Measurements from ENCODE around the gene CLCN5.
A peak's percentile ranks its signal among the peaks of the same experiment; 100 is the strongest.

Gene CLCN5

DNA sequence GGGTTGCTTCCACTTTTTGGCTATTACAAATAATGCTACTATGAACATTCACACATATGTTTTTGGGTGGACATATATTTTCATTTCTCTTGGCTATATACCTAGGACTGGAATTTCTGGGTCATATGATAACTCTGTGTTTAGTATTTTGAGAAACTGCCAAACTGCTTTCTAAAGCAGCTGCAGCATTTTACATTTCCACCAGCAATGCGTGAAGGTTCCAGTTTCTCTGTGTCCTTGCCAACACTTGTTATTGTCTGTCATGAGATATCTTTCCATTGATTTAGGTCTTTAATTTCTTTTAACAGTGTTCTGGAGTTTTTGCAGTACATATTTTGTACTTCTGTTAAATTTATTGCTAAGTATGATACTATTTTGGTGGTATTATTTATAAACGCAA is 48.3 kb downstream of the CLCN5 start:
- TF ChIP-seq CTCF (IDR thresholded peaks at IDR 0.05; ENCODE audit: low read depth, low read length): no peak
- Histone ChIP-seq H3K9me3 (no peaks in the 10 kb centered on the region), H3K4me1 (0 out of 2 replicates have a peak, but pooled peaks cover under 1% of the 10 kb centered on the region), H3K27me3 (no peaks in the 10 kb centered on the region), H3K36me3 (no peaks in the 10 kb centered on the region), H3K4me3 (ENCODE audit: low read depth, low read length) (no peak overlapping the region)
- no peak for DNase-seq

GRCh38 chrX:49972328-49972860 is 50.0 kb downstream of the CLCN5 start:
- Histone ChIP-seq H3K27me3 (no peaks in the 10 kb centered on the region), H3K9me3 (no peaks in the 10 kb centered on the region), H3K4me1 (peaks cover 4% of the 10 kb centered on the region; the same call in 1 of the 2 replicates), H3K4me3 (ENCODE audit: low read depth, low read length) (no peak overlapping the region), H3K36me3 (no peaks in the 10 kb centered on the region)
- TF ChIP-seq CTCF (IDR thresholded peaks at IDR 0.05; ENCODE audit: low read depth, low read length): no peak
- no peak for DNase-seq

DNA sequence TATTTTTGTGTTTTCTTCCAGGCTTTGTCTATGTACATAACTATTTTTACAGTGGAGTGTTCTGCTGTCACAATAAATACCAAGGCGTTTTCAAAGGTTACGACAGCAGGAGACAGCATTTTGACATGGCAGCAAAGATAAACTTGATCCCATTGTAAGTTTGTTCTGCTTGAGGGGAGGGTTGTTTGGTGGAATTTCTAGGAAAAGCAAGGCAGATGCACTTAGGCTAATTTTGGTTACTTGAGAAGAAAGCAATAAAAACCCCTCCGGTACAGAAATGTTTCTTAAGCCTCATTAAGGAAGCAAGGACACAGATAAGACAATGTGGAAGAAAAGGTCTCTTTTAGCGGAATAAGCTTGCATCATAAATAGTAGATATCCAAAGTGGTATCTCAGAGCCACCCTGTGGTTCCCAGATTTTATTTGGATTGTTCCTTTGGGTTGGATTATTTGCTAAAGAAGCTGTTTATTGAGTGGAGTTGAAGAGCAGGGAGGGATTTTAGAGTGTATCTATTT is 54.3 kb downstream of the CLCN5 start:
- no peak overlapping the region for H3K4me3 ChIP-seq (ENCODE audit: low read depth, low read length)
- H3K36me3 ChIP-seq: no peaks in the 10 kb centered on the region
- no peak for DNase-seq
- no peak for TF ChIP-seq CTCF (IDR thresholded peaks at IDR 0.05; ENCODE audit: low read depth, low read length)
- H3K27me3 ChIP-seq: no peaks in the 10 kb centered on the region
- H3K4me1 ChIP-seq: peaks cover 15% of the 10 kb centered on the region; the same call in 1 of the 2 replicates
- H3K9me3 ChIP-seq: no peaks in the 10 kb centered on the region

GRCh38 chrX:49977319-49978090 is 55.1 kb downstream of the CLCN5 start:
- TF ChIP-seq CTCF (IDR thresholded peaks at IDR 0.05; ENCODE audit: low read depth, low read length): no peak
- H3K4me3 ChIP-seq (ENCODE audit: low read depth, low read length): no peak overlapping the region
- peaks cover 15% of the 10 kb centered on the region; the same call in 1 of the 2 replicates for H3K4me1 ChIP-seq
- H3K36me3 ChIP-seq: no peaks in the 10 kb centered on the region
- no peaks in the 10 kb centered on the region for H3K27me3 ChIP-seq
- DNase-seq: peak; percentile 68
- H3K9me3 ChIP-seq: no peaks in the 10 kb centered on the region

GRCh38 chrX:49978176-49978575 is 55.8 kb downstream of the CLCN5 start:
- peaks cover 18% of the 10 kb centered on the region; the same call in 1 of the 2 replicates for H3K4me1 ChIP-seq
- H3K4me3 ChIP-seq (ENCODE audit: low read depth, low read length): no peak overlapping the region
- no peak for TF ChIP-seq CTCF (IDR thresholded peaks at IDR 0.05; ENCODE audit: low read depth, low read length)
- no peaks in the 10 kb centered on the region for H3K27me3 ChIP-seq
- no peaks in the 10 kb centered on the region for H3K36me3 ChIP-seq
- DNase-seq: no peak
- no peaks in the 10 kb centered on the region for H3K9me3 ChIP-seq

- DNase-seq: no peak
- no peak overlapping the region for H3K4me3 ChIP-seq (ENCODE audit: low read depth, low read length)
- H3K9me3 ChIP-seq: no peaks in the 10 kb centered on the region
- no peaks in the 10 kb centered on the region for H3K36me3 ChIP-seq
- TF ChIP-seq CTCF (IDR thresholded peaks at IDR 0.05; ENCODE audit: low read depth, low read length): no peak
- peaks cover 6% of the 10 kb centered on the region for H3K4me1 ChIP-seq
- no peaks in the 10 kb centered on the region for H3K27me3 ChIP-seq
Measured at GRCh38 chrX:49986058-49986457, 63.7 kb downstream of the CLCN5 start.
